Measurements from ENCODE around the gene NRTN. TPM values are rescaled to one million over a fixed set of nuclear protein-coding genes. Genes with fewer than 3 reads are reported as not detected.

NRTN gene
- total and polyA plus RNA-seq, 2 of the 4 experiments (the other 2 are of a cell fraction) = 0.17 to 0.18 TPM

GRCh38 chr19:5762608-5763217, 42.2 kb upstream of the NRTN start:
- in situ Hi-C loops (cut with MboI; ENCODE audit: low sequenced_read_pairs) = no loop called here
- CTCF ChIA-PET = no interaction called here
- 91 to 100% methylated on average over 1 to 3 of the region's 5 CpGs for WGBS, 2 experiments (ENCODE audit: extremely low coverage in 2 of 2, insufficient read length in 1 of 2)

More at GRCh38 chr19:5762608-5763217, 42.2 kb upstream of the NRTN start:
- Histone ChIP-seq H3K9ac (ENCODE audit: low read depth, low read length) (no peak overlapping the region), H2AK9ac (replicated peaks; ENCODE audit: low read depth, low read length, poor library complexity) (no peak overlapping the region), H2BK20ac (ENCODE audit: low read depth, low read length) (no peak overlapping the region), H4K5ac (ENCODE audit: low read depth, low read length) (no peak overlapping the region), H3K4ac (ENCODE audit: low read depth, low read length) (no peak overlapping the region), H4K20me1 (ENCODE audit: insufficient read depth, low read length) (no peaks in the 10 kb centered on the region), H4K91ac (ENCODE audit: insufficient read depth, low read depth, low read length) (no peak overlapping the region), H3K27ac (ENCODE audit: insufficient read depth, low read length) (no peak overlapping the region), H3K56ac (ENCODE audit: extremely low read depth, insufficient read depth, low read length) (no peak overlapping the region), H3K9me1 (ENCODE audit: insufficient read depth, low read length) (no peaks in the 10 kb centered on the region), H3K18ac (ENCODE audit: low read depth, low read length) (no peak overlapping the region), H3K4me3 (ENCODE audit: insufficient read depth, low read depth, low read length) (no peak overlapping the region), H3K9me3 (ENCODE audit: control insufficient read depth, insufficient read depth, low read length) (0 out of 2 replicates have a peak, but pooled peaks cover 3% of the 10 kb centered on the region), H3K14ac (replicated peaks; ENCODE audit: low read depth, low read length) (no peak overlapping the region), H2AFZ (replicated peaks; ENCODE audit: low read length, poor library complexity) (no peak overlapping the region), H3K4me1 (ENCODE audit: control insufficient read depth, insufficient read depth, low read length) (no peaks in the 10 kb centered on the region), H3K27me3 (ENCODE audit: control insufficient read depth, insufficient read depth, low read length) (no peaks in the 10 kb centered on the region), H2AK5ac (ENCODE audit: low read depth, low read length) (no peak overlapping the region), H2BK5ac (ENCODE audit: low read depth, low read length, poor library complexity, severe bottlenecking) (peak overlapping the region; percentile 50), H4K8ac (ENCODE audit: low read depth in 2 of 2, low read length in 2 of 2) (no peak overlapping the region), H3K79me1 (ENCODE audit: low read depth in 1 of 2, low read length in 2 of 2) (no peaks in the 10 kb centered on the region), H2BK120ac (ENCODE audit: low read depth, low read length) (no peak overlapping the region), H3K4me2 (ENCODE audit: low read depth, low read length) (no peak overlapping the region), H3K23ac (ENCODE audit: low read depth, low read length) (no peak overlapping the region), H3K36me3 (ENCODE audit: control insufficient read depth, insufficient read depth, low read length) (no peaks in the 10 kb centered on the region), H2BK15ac (ENCODE audit: low read depth, low read length) (no peak overlapping the region)
- TF ChIP-seq RAD21 (IDR thresholded peaks at IDR 0.05; ENCODE audit: low read length) (no peak), MXI1 (IDR thresholded peaks at IDR 0.05; ENCODE audit: borderline replicate concordance, low read depth, low read length) (no peak), RCOR1 (IDR thresholded peaks at IDR 0.05; ENCODE audit: insufficient replicate concordance, low read length) (no peak), CTCF (conservative IDR thresholded peaks at IDR 0.05; ENCODE audit: low read depth, low read length) (no peak), CHD1 (IDR thresholded peaks at IDR 0.05; ENCODE audit: low read depth, low read length) (no peak), USF2 (IDR thresholded peaks at IDR 0.05; ENCODE audit: low read depth, low read length) (no peak)
- ATAC-seq (ENCODE audit: low read depth) (no peak), DNase-seq (no peak)
- dilution Hi-C loops (cut with HindIII; ENCODE audit: low sequenced_read_pairs, unreplicated experiment) = no loop called here
- POLR2A ChIA-PET (ENCODE audit: unreplicated experiment) = no interaction called here
- BruUV-seq (replicated peaks) = no TSS peak
- intact Hi-C loops (cut with micrococcal nuclease) = no loop called here

Data from IMR-90 (cell line).